CD8-positive, alpha-beta memory T cell (primary cell): ENCODE results near the gene ADAM12. TPM values are rescaled to one million over a fixed set of nuclear protein-coding genes. Genes with fewer than 3 reads are reported as not detected.

Experiments
- CTCF ChIA-PET: fragments of 350-600 bp; sonication (Branson Sonifier 250); formaldehyde crosslinking; loops from one replicate; lab custom pipeline; 2021; ENCODE audit warnings: antibody characterized with exemption; lab: Charles Lee
- POLR2A ChIA-PET: fragments of 350-600 bp; sonication (Branson Sonifier 250); formaldehyde crosslinking; loops from one replicate; lab custom pipeline; 2021; ENCODE audit warnings: antibody characterized with exemption; lab: Charles Lee
- DNase-seq, 5 donors: peaks; one replicate each; pipeline versions ENCODE4 v3.0.0 to v3.0.0-alpha.2; 2020 to 2022; ENCODE audit warnings: mixed read lengths in 1 of 5
- H3K27ac ChIP-seq: one replicate; pipeline ENCODE4 v1.7.0; 2013; ENCODE audit warnings: low read depth, mild to moderate bottlenecking, low read length, moderate library complexity
- H3K27me3 ChIP-seq: 2 replicates; pipeline ENCODE4 v1.7.0; 2013; ENCODE audit warnings: low read length, mild to moderate bottlenecking; ENCODE audit not compliant: insufficient read depth, poor library complexity, severe bottlenecking
- H3K36me3 ChIP-seq: 2 replicates; pipeline ENCODE4 v1.7.0; 2013; ENCODE audit warnings: mild to moderate bottlenecking, low read length, moderate library complexity; ENCODE audit not compliant: insufficient read depth
- H3K4me1 ChIP-seq: 2 replicates; pipeline ENCODE4 v1.7.0; 2013; ENCODE audit warnings: mild to moderate bottlenecking, low read length, moderate library complexity; ENCODE audit not compliant: insufficient read depth
- H3K4me3 ChIP-seq: 2 replicates; pipeline ENCODE4 v1.7.0; 2013; ENCODE audit warnings: mild to moderate bottlenecking, low read length
- H3K9me3 ChIP-seq: 2 replicates; pipeline ENCODE4 v1.7.0; 2013; ENCODE audit warnings: mild to moderate bottlenecking, low read length
- H3K27ac Mint-ChIP-seq, 8 donors: one replicate each; pipeline ENCODE4 v1.8.0; 2020 to 2021; ENCODE audit warnings: mixed read lengths in 8 of 8, mild to moderate bottlenecking in 6 of 8, inconsistent platforms in 3 of 8, moderate library complexity in 3 of 8
- H3K27me3 Mint-ChIP-seq, 2 donors: one replicate each; pipeline ENCODE4 v1.8.0; 2020 to 2021; ENCODE audit warnings: mixed read lengths in 2 of 2, mild to moderate bottlenecking in 1 of 2, moderate library complexity in 1 of 2
- H3K36me3 Mint-ChIP-seq, 3 donors: one replicate each; pipeline ENCODE4 v1.8.0; 2020 to 2021; ENCODE audit warnings: mixed read lengths in 3 of 3, inconsistent platforms in 1 of 3, mild to moderate bottlenecking in 1 of 3
- H3K4me1 Mint-ChIP-seq, 3 donors: one replicate each; pipeline ENCODE4 v1.8.0; 2020 to 2021; ENCODE audit warnings: mixed read lengths in 3 of 3, inconsistent platforms in 1 of 3, mild to moderate bottlenecking in 1 of 3
- H3K4me3 Mint-ChIP-seq, 7 donors: one replicate each; pipeline ENCODE4 v1.8.0; 2020 to 2021; ENCODE audit warnings: mixed read lengths in 7 of 7, mild to moderate bottlenecking in 6 of 7, moderate library complexity in 4 of 7, inconsistent platforms in 2 of 7
- H3K9me3 Mint-ChIP-seq, 5 donors: one replicate each; pipeline ENCODE4 v1.8.0; 2020 to 2022; ENCODE audit warnings: mixed read lengths in 5 of 5, mild to moderate bottlenecking in 3 of 5, moderate library complexity in 2 of 5, inconsistent platforms in 1 of 5
- polyA plus RNA-seq: library from polyadenylated mRNA; unstranded; fragments of 300-500 nt; fragmentation: Illumina TruSeq; gene quantifications from one replicate; pipeline ENCODE4 v1.2.3, GENCODE V29; 2021
- total RNA-seq, 2 experiments: library from RNA; stranded (reverse); gene quantifications; one replicate each; pipeline ENCODE4 v1.2.3, GENCODE V29; 2021

Gene ADAM12
- total and polyA plus RNA-seq, 3 experiments from 2014 or later, result 0.11 to 6.4 (median 0.31) TPM

GRCh38 chr10:126221874-126222273, 166.4 kb downstream of the ADAM12 start:
- CTCF ChIA-PET, result no interaction called here

GRCh38 chr10:126218778-126219649, 169.3 kb downstream of the ADAM12 start:
- Mint-ChIP-seq H3K4me3 (no peak overlapping the region), H3K4me1 (no peaks in the 10 kb centered on the region), H3K27me3 (peaks cover 0 to 2% of the 10 kb centered on the region in 2 donors), H3K36me3 (no peaks in the 10 kb centered on the region), H3K27ac (no peak overlapping the region), H3K9me3 (peaks cover 0 to 3% (median 0%) of the 10 kb centered on the region in 5 donors)
- CTCF ChIA-PET, result no interaction called here
- Histone ChIP-seq H3K27me3 (no peaks in the 10 kb centered on the region), H3K27ac (no peak overlapping the region), H3K36me3 (no peaks in the 10 kb centered on the region), H3K9me3 (no peaks in the 10 kb centered on the region), H3K4me1 (no peaks in the 10 kb centered on the region), H3K4me3 (no peak overlapping the region)
- DNase-seq, result no peak
- POLR2A ChIA-PET, result no interaction called here

More at GRCh38 chr10:126221874-126222273, 166.4 kb downstream of the ADAM12 start:
- DNase-seq, result no peak
- Histone ChIP-seq H3K4me1 (no peaks in the 10 kb centered on the region), H3K9me3 (no peaks in the 10 kb centered on the region), H3K4me3 (no peak overlapping the region), H3K36me3 (no peaks in the 10 kb centered on the region), H3K27ac (no peak overlapping the region), H3K27me3 (no peaks in the 10 kb centered on the region)
- no peak overlapping the region for H3K4me3 Mint-ChIP-seq
- H3K27me3 Mint-ChIP-seq, result no peaks in the 10 kb centered on the region
- H3K27ac Mint-ChIP-seq, result no peak overlapping the region
- H3K36me3 Mint-ChIP-seq, result no peaks in the 10 kb centered on the region
- H3K9me3 Mint-ChIP-seq, result peaks cover 0 to 2% (median 0%) of the 10 kb centered on the region in 5 donors
- POLR2A ChIA-PET, result no interaction called here
- no peaks in the 10 kb centered on the region for H3K4me1 Mint-ChIP-seq

- peak overlapping the region in 1 of 7 donors; percentile 13 for H3K4me3 Mint-ChIP-seq
- H3K4me1 Mint-ChIP-seq, result no peaks in the 10 kb centered on the region
Measured at GRCh38 chr10:126218174-126218573, 170.1 kb downstream of the ADAM12 start.

GRCh38 chr10:126216632-126216961, 171.7 kb downstream of the ADAM12 start:
- Mint-ChIP-seq H3K27ac (no peak overlapping the region), H3K27me3 (peaks cover 0 to 2% of the 10 kb centered on the region in 2 donors), H3K4me1 (no peaks in the 10 kb centered on the region), H3K36me3 (no peaks in the 10 kb centered on the region), H3K9me3 (peaks cover 0 to 3% (median 0%) of the 10 kb centered on the region in 5 donors), H3K4me3 (no peak overlapping the region)
- ChIA-PET POLR2A (no interaction called here), CTCF (no interaction called here)
- Histone ChIP-seq H3K27me3 (no peaks in the 10 kb centered on the region), H3K9me3 (no peaks in the 10 kb centered on the region), H3K4me3 (no peak overlapping the region), H3K27ac (no peak overlapping the region), H3K36me3 (no peaks in the 10 kb centered on the region), H3K4me1 (no peaks in the 10 kb centered on the region)
- DNase-seq, result no peak

More at GRCh38 chr10:126218174-126218573, 170.1 kb downstream of the ADAM12 start:
- DNase-seq, result no peak
- no peaks in the 10 kb centered on the region for H3K9me3 ChIP-seq
- ChIA-PET POLR2A (no interaction called here), CTCF (no interaction called here)
- no peaks in the 10 kb centered on the region for H3K36me3 ChIP-seq
- no peak overlapping the region for H3K27ac Mint-ChIP-seq
- no peak overlapping the region for H3K4me3 ChIP-seq
- no peaks in the 10 kb centered on the region for H3K4me1 ChIP-seq
- no peaks in the 10 kb centered on the region for H3K27me3 ChIP-seq
- H3K27me3 Mint-ChIP-seq, result peaks cover 0 to 2% of the 10 kb centered on the region in 2 donors
- peaks cover 0 to 3% (median 0%) of the 10 kb centered on the region in 5 donors for H3K9me3 Mint-ChIP-seq
- no peaks in the 10 kb centered on the region for H3K36me3 Mint-ChIP-seq
- no peak overlapping the region for H3K27ac ChIP-seq

- H3K9me3 ChIP-seq, result no peaks in the 10 kb centered on the region
- H3K27me3 ChIP-seq, result no peaks in the 10 kb centered on the region
- no peak overlapping the region for H3K4me3 ChIP-seq
- Mint-ChIP-seq H3K36me3 (no peaks in the 10 kb centered on the region), H3K9me3 (peaks cover 0 to 3% (median 0%) of the 10 kb centered on the region in 5 donors), H3K4me3 (no peak overlapping the region), H3K27me3 (peaks cover 0 to 2% of the 10 kb centered on the region in 2 donors), H3K27ac (no peak overlapping the region), H3K4me1 (no peaks in the 10 kb centered on the region)
- no peak overlapping the region for H3K27ac ChIP-seq
- DNase-seq, result no peak
- no peaks in the 10 kb centered on the region for H3K4me1 ChIP-seq
- CTCF ChIA-PET, result no interaction called here
- POLR2A ChIA-PET, result no interaction called here
- H3K36me3 ChIP-seq, result no peaks in the 10 kb centered on the region
Measured at GRCh38 chr10:126215746-126216631, 172.3 kb downstream of the ADAM12 start.

GRCh38 chr10:126214679-126215078, 173.6 kb downstream of the ADAM12 start:
- Mint-ChIP-seq H3K9me3 (peaks cover 0 to 3% (median 0%) of the 10 kb centered on the region in 5 donors), H3K4me3 (no peak overlapping the region)

GRCh38 chr10:126214021-126214420, 174.3 kb downstream of the ADAM12 start:
- Histone ChIP-seq H3K4me3 (no peak overlapping the region), H3K27me3 (no peaks in the 10 kb centered on the region), H3K36me3 (no peaks in the 10 kb centered on the region), H3K9me3 (no peaks in the 10 kb centered on the region), H3K4me1 (no peaks in the 10 kb centered on the region), H3K27ac (no peak overlapping the region)
- ChIA-PET POLR2A (no interaction called here), CTCF (no interaction called here)
- H3K27ac Mint-ChIP-seq, result no peak overlapping the region
- no peaks in the 10 kb centered on the region for H3K4me1 Mint-ChIP-seq
- H3K9me3 Mint-ChIP-seq, result peaks cover 0 to 3% (median 0%) of the 10 kb centered on the region in 5 donors
- no peak for DNase-seq
- no peaks in the 10 kb centered on the region for H3K36me3 Mint-ChIP-seq
- H3K4me3 Mint-ChIP-seq, result no peak overlapping the region
- H3K27me3 Mint-ChIP-seq, result peaks cover 0 to 2% of the 10 kb centered on the region in 2 donors

More at GRCh38 chr10:126214679-126215078, 173.6 kb downstream of the ADAM12 start:
- no peak for DNase-seq
- Mint-ChIP-seq H3K4me1 (no peaks in the 10 kb centered on the region), H3K27ac (peak overlapping the region in 1 of 8 donors; percentile 56), H3K36me3 (no peaks in the 10 kb centered on the region), H3K27me3 (peaks cover 0 to 2% of the 10 kb centered on the region in 2 donors)
- no peaks in the 10 kb centered on the region for H3K36me3 ChIP-seq
- CTCF ChIA-PET, result no interaction called here
- H3K9me3 ChIP-seq, result no peaks in the 10 kb centered on the region
- no peaks in the 10 kb centered on the region for H3K27me3 ChIP-seq
- POLR2A ChIA-PET, result no interaction called here
- H3K4me3 ChIP-seq, result no peak overlapping the region
- H3K4me1 ChIP-seq, result no peaks in the 10 kb centered on the region
- no peak overlapping the region for H3K27ac ChIP-seq

GRCh38 chr10:126212738-126213137, 175.5 kb downstream of the ADAM12 start:
- DNase-seq, result no peak
- ChIA-PET CTCF (no interaction called here), POLR2A (no interaction called here)
- Histone ChIP-seq H3K9me3 (no peaks in the 10 kb centered on the region), H3K27me3 (no peaks in the 10 kb centered on the region), H3K36me3 (no peaks in the 10 kb centered on the region), H3K4me3 (no peak overlapping the region), H3K27ac (no peak overlapping the region), H3K4me1 (no peaks in the 10 kb centered on the region)
- no peaks in the 10 kb centered on the region for H3K36me3 Mint-ChIP-seq
- H3K9me3 Mint-ChIP-seq, result peaks cover 0 to 3% (median 0%) of the 10 kb centered on the region in 5 donors
- no peak overlapping the region for H3K4me3 Mint-ChIP-seq
- H3K27ac Mint-ChIP-seq, result no peak overlapping the region
- no peaks in the 10 kb centered on the region for H3K4me1 Mint-ChIP-seq
- peaks cover 0 to 2% of the 10 kb centered on the region in 2 donors for H3K27me3 Mint-ChIP-seq
